Measurements from ENCODE around the gene TBL3.

TBL3 gene

DNA sequence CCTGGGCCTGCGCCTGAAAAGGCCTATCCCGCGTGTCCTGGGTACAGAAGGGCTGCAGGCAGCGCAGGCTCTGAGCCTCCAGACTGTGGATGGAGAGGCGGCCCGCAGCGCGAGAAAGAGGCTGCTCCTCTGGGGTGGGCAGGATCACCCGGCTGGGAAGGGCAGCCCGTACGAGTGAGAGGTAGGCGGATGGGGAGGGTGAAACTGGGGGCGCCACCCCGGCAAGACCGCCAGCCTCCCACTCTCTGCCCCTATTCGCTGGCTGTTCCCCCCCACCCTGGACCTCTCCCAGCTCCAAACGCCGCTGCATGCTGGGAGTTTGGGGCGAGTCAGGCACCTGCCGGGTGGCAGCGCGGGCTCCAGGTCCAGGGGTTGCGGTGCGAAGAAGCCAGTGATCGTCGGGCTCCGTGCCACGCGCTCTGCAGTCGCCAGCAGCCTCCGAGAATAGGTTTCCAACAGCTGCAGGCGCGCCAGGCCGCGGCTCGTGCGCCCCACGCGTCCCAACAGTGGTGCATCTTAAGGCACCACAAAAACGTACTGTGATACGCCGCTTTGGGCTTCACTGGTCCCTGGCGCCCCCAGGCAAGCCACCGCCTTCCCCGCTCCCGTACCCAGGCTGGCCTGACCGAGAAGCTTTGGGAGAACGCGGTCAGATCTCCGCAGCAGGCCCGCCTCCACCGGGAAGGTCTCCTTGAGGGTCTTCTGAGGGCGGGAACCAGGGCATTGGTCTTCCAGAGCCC lies 8.3 kb downstream of the TBL3 start:
- no peak for DNase-seq (ENCODE audit: extremely low spot score)
- ChIA-PET POLR2A (interaction anchor here (3.5 to 9.2 kb wide), 2 partner anchors 8 to 15 kb away, joined by 27 to 88 read pairs; partner anchors contain the start of genes RNF151, RPS2 and TBL3), CTCF (no interaction called here)
- TF ChIP-seq TARDBP (IDR thresholded peaks at IDR 0.05) (no peak), NFRKB (IDR thresholded peaks at IDR 0.05) (no peak), HDGF (IDR thresholded peaks at IDR 0.05; ENCODE audit: borderline replicate concordance) (no peak), SP1 (IDR thresholded peaks at IDR 0.05) (no peak), BHLHE40 (IDR thresholded peaks at IDR 0.05; ENCODE audit: borderline replicate concordance) (no peak)

DNA sequence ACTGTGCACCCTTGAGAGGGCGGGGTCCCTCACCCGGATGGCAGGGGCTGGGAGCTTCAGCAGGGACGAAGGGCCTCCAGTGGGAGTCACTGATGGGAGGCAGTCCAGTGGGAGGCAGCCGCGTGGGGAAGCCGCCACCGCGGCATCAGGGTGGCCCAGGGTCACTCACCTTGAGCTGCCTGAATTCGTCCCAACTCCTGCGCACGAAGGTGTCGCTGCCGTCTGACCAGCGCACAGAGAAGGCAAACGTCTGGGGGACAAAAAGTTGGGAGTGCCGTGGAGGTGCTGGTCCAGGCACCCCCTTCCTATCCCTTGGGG lies 8.9 kb downstream of the TBL3 start:
- CTCF ChIA-PET, result interaction anchor here (1.4 kb wide), 1 partner anchor 39 kb away, joined by 4 read pairs; no protein-coding TSS in a partner anchor
- no peak for TF ChIP-seq CTBP1 (IDR thresholded peaks at IDR 0.05; ENCODE audit: borderline replicate concordance)
- no peak for TF ChIP-seq SP1 (IDR thresholded peaks at IDR 0.05)
- TF ChIP-seq TARDBP (IDR thresholded peaks at IDR 0.05), result no peak
- TF ChIP-seq NFRKB (IDR thresholded peaks at IDR 0.05), result no peak
- no peak for TF ChIP-seq LEF1 (IDR thresholded peaks at IDR 0.05; ENCODE audit: borderline replicate concordance)
- TF ChIP-seq, protein P1, sequence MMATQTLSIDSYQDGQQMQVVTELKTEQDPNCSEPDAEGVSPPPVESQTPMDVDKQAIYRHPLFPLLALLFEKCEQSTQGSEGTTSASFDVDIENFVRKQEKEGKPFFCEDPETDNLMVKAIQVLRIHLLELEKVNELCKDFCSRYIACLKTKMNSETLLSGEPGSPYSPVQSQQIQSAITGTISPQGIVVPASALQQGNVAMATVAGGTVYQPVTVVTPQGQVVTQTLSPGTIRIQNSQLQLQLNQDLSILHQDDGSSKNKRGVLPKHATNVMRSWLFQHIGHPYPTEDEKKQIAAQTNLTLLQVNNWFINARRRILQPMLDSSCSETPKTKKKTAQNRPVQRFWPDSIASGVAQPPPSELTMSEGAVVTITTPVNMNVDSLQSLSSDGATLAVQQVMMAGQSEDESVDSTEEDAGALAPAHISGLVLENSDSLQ (IDR thresholded peaks at IDR 0.05), result no peak
- TF ChIP-seq FOXA1 (IDR thresholded peaks at IDR 0.05), result no peak
- no peak for TF ChIP-seq ARNT (IDR thresholded peaks at IDR 0.05)
- TF ChIP-seq ZNF384 (IDR thresholded peaks at IDR 0.05), result no peak
- no peak for TF ChIP-seq ELF4 (IDR thresholded peaks at IDR 0.05)
- no peak for TF ChIP-seq FOXM1 (IDR thresholded peaks at IDR 0.05; ENCODE audit: borderline replicate concordance)
- POLR2A ChIA-PET, result interaction anchor here (0.6 to 9.2 kb wide), 3 partner anchors 9 to 175 kb away, joined by 3 to 88 read pairs (median 27); partner anchors contain the start of genes RNF151, RPS2, TBL3 and TRAF7
- DNase-seq (ENCODE audit: extremely low spot score), result no peak

DNA sequence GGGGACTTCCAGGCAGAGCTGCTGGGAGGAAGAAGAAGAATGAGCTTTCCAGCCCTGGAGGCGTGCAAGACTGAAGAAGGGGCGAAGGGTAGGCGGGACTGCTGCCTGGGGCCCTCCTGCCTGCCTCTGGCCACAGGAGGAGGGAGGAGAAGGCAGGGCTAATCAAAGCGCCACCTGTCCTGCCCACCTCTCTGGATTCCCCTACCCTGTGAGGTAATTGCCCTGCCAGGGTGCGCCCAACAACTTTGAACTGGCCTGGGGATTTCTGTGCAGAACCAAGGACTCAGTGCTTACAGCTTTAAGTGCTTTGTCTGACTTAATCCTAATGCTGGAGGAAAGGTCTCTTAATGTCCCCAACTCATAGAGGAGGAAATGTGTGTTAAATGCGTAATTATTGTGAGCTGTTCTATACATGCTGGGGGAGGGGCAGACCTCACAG lies 9.6 kb downstream of the TBL3 start, which contains the start of gene NOXO1:
Gene NOXO1 (minus strand): TSS at position 72 of the 439 bp plus-strand sequence. CDS start 290 bp downstream, outside the sequence.
- no peak for DNase-seq (ENCODE audit: extremely low spot score)
- ChIA-PET POLR2A (interaction anchor here (0.6 to 9.2 kb wide), 5 partner anchors 10 to 174 kb away, joined by 3 to 88 read pairs (median 6); partner anchors contain the start of genes MSRB1, RNF151, RPS2 and TBL3), CTCF (interaction anchor here (0.9 to 1.4 kb wide), 3 partner anchors 22 to 42 kb away, joined by 3 to 5 read pairs (median 4); no protein-coding TSS in a partner anchor)
- TF ChIP-seq ELF4 (IDR thresholded peaks at IDR 0.05) (no peak), L3MBTL2 (conservative IDR thresholded peaks at IDR 0.05) (no peak), FOXK2 (IDR thresholded peaks at IDR 0.05) (no peak), LEF1 (IDR thresholded peaks at IDR 0.05; ENCODE audit: borderline replicate concordance) (no peak), CTBP1 (IDR thresholded peaks at IDR 0.05; ENCODE audit: borderline replicate concordance) (no peak), ARNT (IDR thresholded peaks at IDR 0.05) (no peak), TARDBP (IDR thresholded peaks at IDR 0.05) (no peak), NFRKB (IDR thresholded peaks at IDR 0.05) (no peak)

DNA sequence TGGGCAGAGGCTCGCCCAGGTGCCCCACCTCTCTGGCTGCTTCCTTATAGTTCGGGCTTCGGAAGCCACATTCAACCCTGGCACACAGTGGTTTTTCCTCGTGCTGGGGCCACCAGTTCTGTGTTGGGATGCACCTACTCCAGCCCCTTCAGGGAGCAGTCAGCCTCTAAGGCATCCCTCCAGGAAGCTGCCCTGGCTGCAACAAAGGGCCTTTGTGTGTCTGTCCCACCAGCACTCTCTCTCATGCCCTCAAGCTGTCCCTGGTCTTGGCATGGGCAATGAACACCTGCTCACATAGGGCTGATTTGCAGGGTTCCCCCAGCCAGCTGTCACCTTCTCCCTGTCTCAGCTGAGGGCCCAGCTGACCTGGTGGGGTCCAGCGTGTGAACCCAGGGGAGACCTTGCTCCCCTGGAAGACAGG lies 10.2 kb downstream of the TBL3 start:
- ChIA-PET POLR2A (interaction anchor here (0.9 to 9.2 kb wide), 6 partner anchors 10 to 39 kb away, joined by 3 to 88 read pairs (median 6); partner anchors contain the start of genes MSRB1, RNF151, RPS2 and TBL3), CTCF (interaction anchor here (0.9 to 1.4 kb wide), 4 partner anchors 22 to 44 kb away, joined by 3 to 5 read pairs (median 4); partner anchors contain the start of gene NHERF2)
- no peak for TF ChIP-seq LEF1 (IDR thresholded peaks at IDR 0.05; ENCODE audit: borderline replicate concordance)
- no peak for TF ChIP-seq TARDBP (IDR thresholded peaks at IDR 0.05)
- TF ChIP-seq FOXK2 (IDR thresholded peaks at IDR 0.05), result no peak
- no peak for TF ChIP-seq SUZ12 (IDR thresholded peaks at IDR 0.05)
- TF ChIP-seq HDGF (IDR thresholded peaks at IDR 0.05; ENCODE audit: borderline replicate concordance), result no peak
- TF ChIP-seq BHLHE40 (IDR thresholded peaks at IDR 0.05; ENCODE audit: borderline replicate concordance), result no peak
- no peak for TF ChIP-seq ELF4 (IDR thresholded peaks at IDR 0.05)
- no peak for TF ChIP-seq FOXA1 (IDR thresholded peaks at IDR 0.05)
- no peak for TF ChIP-seq SP1 (IDR thresholded peaks at IDR 0.05)
- DNase-seq (ENCODE audit: extremely low spot score), result no peak

GRCh38 chr16:1982991-1983543 lies 11.2 kb downstream of the TBL3 start:
- TF ChIP-seq NFRKB (IDR thresholded peaks at IDR 0.05) (no peak), BHLHE40 (IDR thresholded peaks at IDR 0.05; ENCODE audit: borderline replicate concordance) (no peak), LEF1 (IDR thresholded peaks at IDR 0.05; ENCODE audit: borderline replicate concordance) (no peak), SP1 (IDR thresholded peaks at IDR 0.05) (no peak), FOXA1 (IDR thresholded peaks at IDR 0.05) (no peak), HDGF (IDR thresholded peaks at IDR 0.05; ENCODE audit: borderline replicate concordance) (no peak), L3MBTL2 (conservative IDR thresholded peaks at IDR 0.05) (no peak), ELF4 (IDR thresholded peaks at IDR 0.05) (no peak), CTBP1 (IDR thresholded peaks at IDR 0.05; ENCODE audit: borderline replicate concordance) (no peak), SUZ12 (IDR thresholded peaks at IDR 0.05) (no peak), FOXM1 (IDR thresholded peaks at IDR 0.05; ENCODE audit: borderline replicate concordance) (no peak), FOXK2 (IDR thresholded peaks at IDR 0.05) (no peak), ARNT (IDR thresholded peaks at IDR 0.05) (no peak), ZNF384 (IDR thresholded peaks at IDR 0.05) (no peak)
- TF ChIP-seq, protein P1 (IDR thresholded peaks at IDR 0.05), result no peak
- CTCF ChIA-PET, result no interaction called here
- POLR2A ChIA-PET, result interaction anchor here (1.6 to 9.2 kb wide), 5 partner anchors 11 to 40 kb away, joined by 6 to 88 read pairs (median 12); partner anchors contain the start of genes MSRB1, RNF151, RPS2 and TBL3
- no peak for DNase-seq (ENCODE audit: extremely low spot score)

All from HEK293T (cell line).